SH-SY5Y (cell line): ENCODE data around the gene PCED1B.

Source experiments
- GATA2 ChIP-seq: IDR thresholded peaks from 2 replicates; pipeline ENCODE4 v1.6.1; 2011; ENCODE audit warnings: mild to moderate bottlenecking, low read depth, low read length
- GATA3 ChIP-seq: IDR thresholded peaks from 2 replicates; pipeline ENCODE4 v1.6.1; 2011; ENCODE audit warnings: low read depth, mild to moderate bottlenecking, low read length, moderate library complexity

PCED1B gene

GRCh38 chr12:47282206-47282605, 202.8 kb downstream of the PCED1B start:
- TF ChIP-seq GATA2 (no peak), GATA3 (no peak)
